Measurements from ENCODE around the gene EDA. TPM values are rescaled to one million over a fixed set of nuclear protein-coding genes. Genes with fewer than 3 reads are reported as not detected.

The EDA gene
- total and polyA plus RNA-seq, 9 donors = 4.5 to 9.3 (median 8.4) TPM

DNA sequence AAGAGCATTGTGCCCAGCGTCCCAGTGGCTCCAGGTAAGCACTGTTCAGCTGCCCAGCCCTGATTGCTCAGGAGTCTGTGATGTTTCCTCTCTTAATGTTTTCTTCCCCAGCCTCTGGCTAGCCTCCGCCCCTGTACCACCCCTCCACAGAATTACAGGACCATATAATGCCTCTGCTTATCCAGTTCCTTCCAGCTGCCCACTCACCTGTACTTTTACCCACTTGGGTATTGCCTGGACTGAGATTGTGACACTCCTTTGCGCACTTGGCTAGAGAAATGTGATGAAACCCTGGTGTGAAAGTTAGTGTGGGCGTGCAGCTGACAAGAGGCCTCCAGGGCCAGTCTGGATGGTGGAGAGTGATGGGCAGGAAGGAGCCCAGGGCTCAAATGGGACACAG lies 434.0 kb downstream of the EDA start, which contains the start of gene AWAT2:
Gene AWAT2, minus strand, starts transcription at position 14 of the 400 bp plus-strand sequence. Its CDS starts 6 bp downstream, at position 8.
- Histone ChIP-seq H3K4me1 (ENCODE audit: insufficient read depth) (no peaks in the 10 kb centered on the region), H3K9me3 (no peaks in the 10 kb centered on the region), H3K36me3 (no peaks in the 10 kb centered on the region), H3K27ac (no peak within 1 kb of the TSS), H3K27me3 (no peaks in the 10 kb centered on the region), H3K4me3 (no peak within 1 kb of the TSS)
- 60 to 64% (median 62%) methylated on average over 4 of the region's 4 CpGs for WGBS, 3 donors
- intact Hi-C loops (cut with DNase I) = no loop called here
- no peak for DNase-seq
- no peak for TF ChIP-seq POLR2A (IDR thresholded peaks at IDR 0.05)
- no peak for TF ChIP-seq EP300 (IDR thresholded peaks at IDR 0.05)
- TF ChIP-seq, protein P1, sequence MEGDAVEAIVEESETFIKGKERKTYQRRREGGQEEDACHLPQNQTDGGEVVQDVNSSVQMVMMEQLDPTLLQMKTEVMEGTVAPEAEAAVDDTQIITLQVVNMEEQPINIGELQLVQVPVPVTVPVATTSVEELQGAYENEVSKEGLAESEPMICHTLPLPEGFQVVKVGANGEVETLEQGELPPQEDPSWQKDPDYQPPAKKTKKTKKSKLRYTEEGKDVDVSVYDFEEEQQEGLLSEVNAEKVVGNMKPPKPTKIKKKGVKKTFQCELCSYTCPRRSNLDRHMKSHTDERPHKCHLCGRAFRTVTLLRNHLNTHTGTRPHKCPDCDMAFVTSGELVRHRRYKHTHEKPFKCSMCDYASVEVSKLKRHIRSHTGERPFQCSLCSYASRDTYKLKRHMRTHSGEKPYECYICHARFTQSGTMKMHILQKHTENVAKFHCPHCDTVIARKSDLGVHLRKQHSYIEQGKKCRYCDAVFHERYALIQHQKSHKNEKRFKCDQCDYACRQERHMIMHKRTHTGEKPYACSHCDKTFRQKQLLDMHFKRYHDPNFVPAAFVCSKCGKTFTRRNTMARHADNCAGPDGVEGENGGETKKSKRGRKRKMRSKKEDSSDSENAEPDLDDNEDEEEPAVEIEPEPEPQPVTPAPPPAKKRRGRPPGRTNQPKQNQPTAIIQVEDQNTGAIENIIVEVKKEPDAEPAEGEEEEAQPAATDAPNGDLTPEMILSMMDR (IDR thresholded peaks at IDR 0.05) = no peak

DNA sequence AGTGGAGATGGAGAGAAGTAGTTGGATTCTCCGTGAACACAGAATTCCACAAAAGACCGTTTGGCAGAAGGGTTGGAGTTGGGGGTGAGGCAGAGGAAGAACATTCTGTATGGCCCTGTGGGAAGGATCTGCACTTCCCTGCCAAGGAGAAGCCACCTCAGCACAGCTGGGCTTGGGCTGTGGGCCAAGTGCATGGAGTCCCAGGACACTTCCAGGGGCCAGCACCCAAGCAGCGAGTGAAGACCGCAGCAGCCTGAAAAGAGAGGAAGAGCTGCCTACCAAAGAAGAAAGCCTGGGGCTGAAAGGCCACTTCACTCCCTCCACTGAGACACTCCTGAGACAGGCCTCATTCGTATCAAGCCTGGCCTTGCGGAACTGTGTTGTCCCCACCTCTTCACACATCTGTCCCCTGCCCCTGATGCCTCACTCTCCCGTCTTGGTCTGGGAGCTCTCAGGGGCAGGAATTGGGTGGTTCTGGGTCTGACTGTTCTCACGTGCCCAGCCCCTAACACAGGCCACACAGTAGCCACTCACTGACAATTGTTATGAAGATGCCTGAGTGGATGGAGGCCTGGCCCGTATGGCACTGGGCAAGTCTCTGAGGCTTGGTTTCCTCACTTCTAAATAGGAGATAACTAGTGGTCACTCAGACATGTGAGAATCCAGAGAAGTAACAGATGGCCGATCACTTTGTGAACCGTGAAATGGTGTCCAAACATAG lies 437.1 kb downstream of the EDA start:
- 67 to 70% (median 69%) methylated on average over 11 of the region's 11 CpGs for WGBS, 3 donors
- Histone ChIP-seq H3K4me1 (ENCODE audit: insufficient read depth) (no peaks in the 10 kb centered on the region), H3K36me3 (no peaks in the 10 kb centered on the region), H3K4me3 (no peak overlapping the region), H3K9me3 (no peaks in the 10 kb centered on the region), H3K27ac (no peak overlapping the region), H3K27me3 (no peaks in the 10 kb centered on the region)
- DNase-seq = no peak
- intact Hi-C loops (cut with DNase I) = no loop called here
- TF ChIP-seq EP300 (IDR thresholded peaks at IDR 0.05) = no peak
- TF ChIP-seq, protein P1 (IDR thresholded peaks at IDR 0.05) = no peak
- TF ChIP-seq POLR2A (IDR thresholded peaks at IDR 0.05) = no peak

DNA sequence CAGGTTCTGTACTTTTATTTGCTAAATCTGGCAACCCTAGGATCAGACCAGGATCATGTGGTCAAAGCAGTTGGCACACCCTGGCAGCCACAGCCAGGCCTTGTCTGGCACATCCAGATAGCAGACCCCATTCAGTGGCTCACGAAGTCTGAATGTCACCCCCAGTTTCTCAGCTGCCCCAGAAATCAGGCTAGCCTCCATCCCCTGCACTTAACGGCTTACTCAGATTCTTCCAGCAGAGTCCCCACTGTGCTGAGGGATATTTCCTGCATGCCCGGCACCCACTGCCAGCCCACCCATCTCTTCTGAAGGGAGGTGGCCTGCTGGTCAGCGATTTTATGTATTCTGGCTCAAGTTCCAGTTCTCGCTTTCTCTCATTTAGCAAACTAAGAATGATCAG lies 438.5 kb downstream of the EDA start:
- no peaks in the 10 kb centered on the region for H3K36me3 ChIP-seq
- H3K4me1 ChIP-seq (ENCODE audit: insufficient read depth) = no peaks in the 10 kb centered on the region
- WGBS, 3 donors = 72 to 78% (median 74%) methylated on average over 5 of the region's 5 CpGs
- H3K27me3 ChIP-seq = peaks cover 2% of the 10 kb centered on the region
- no peak for DNase-seq
- TF ChIP-seq EP300 (IDR thresholded peaks at IDR 0.05) = no peak
- intact Hi-C loops (cut with DNase I) = no loop called here
- H3K27ac ChIP-seq = no peak overlapping the region
- H3K4me3 ChIP-seq = no peak overlapping the region
- no peaks in the 10 kb centered on the region for H3K9me3 ChIP-seq

DNA sequence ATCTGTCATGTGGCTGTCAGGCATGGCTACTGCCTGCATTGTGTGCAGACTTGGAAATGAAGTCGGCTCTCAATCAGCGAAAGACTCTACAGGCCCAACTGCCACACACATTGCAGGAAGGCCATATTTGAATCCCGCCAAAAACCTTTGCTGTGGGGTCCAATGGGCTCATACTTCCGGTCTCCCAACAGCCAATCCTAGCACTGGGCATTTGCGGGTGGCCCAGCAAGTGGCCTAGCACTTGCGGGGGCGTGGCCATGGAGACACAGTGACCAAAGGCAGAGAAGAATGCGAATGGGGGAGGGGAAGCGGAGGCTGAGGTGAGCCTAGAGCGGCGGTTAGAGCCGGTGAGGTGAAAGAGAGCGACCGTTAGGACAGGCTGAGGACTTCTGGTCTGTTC lies 446.2 kb downstream of the EDA start, which contains the start of gene OTUD6A:
Gene OTUD6A, plus strand, starts transcription at position 382 of the 400 bp plus-strand sequence. CDS start 68 bp downstream, outside the sequence.
- Histone ChIP-seq H3K36me3 (no peaks in the 10 kb centered on the region), H3K27me3 (peaks cover 3% of the 10 kb centered on the region), H3K27ac (no peak within 1 kb of the TSS), H3K9me3 (no peaks in the 10 kb centered on the region), H3K4me3 (no peak within 1 kb of the TSS), H3K4me1 (ENCODE audit: insufficient read depth) (no peaks in the 10 kb centered on the region)
- 86 to 92% (median 91%) methylated on average over 14 of the region's 14 CpGs for WGBS, 3 donors
- intact Hi-C loops (cut with DNase I) = no loop called here
- TF ChIP-seq EP300 (IDR thresholded peaks at IDR 0.05) (no peak), POLR2A (IDR thresholded peaks at IDR 0.05) (no peak)
- TF ChIP-seq, protein P1 (IDR thresholded peaks at IDR 0.05) = no peak
- no peak for DNase-seq

DNA sequence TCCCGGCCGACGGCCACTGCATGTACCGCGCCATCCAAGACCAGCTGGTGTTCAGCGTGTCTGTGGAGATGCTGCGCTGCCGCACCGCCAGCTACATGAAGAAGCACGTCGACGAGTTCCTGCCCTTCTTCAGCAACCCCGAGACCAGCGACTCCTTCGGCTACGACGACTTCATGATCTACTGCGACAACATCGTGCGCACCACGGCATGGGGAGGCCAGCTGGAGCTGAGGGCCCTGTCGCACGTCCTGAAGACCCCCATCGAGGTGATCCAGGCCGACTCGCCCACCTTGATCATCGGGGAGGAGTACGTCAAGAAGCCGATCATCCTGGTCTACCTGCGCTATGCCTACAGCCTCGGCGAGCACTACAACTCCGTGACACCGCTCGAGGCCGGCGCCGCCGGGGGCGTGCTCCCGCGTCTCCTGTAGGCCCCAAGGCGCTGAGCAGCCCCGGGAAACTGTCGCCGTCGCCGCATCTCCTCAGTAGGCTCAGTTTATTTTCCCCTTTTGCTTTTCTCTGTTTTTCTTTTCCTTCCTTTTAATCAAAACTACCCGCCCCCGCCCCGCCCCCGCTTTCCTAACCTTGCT lies 447.1 kb downstream of the EDA start:
- TF ChIP-seq POLR2A (IDR thresholded peaks at IDR 0.05) (no peak), EP300 (IDR thresholded peaks at IDR 0.05) (no peak)
- TF ChIP-seq, protein P1 (IDR thresholded peaks at IDR 0.05) = no peak
- no peaks in the 10 kb centered on the region for H3K4me1 ChIP-seq (ENCODE audit: insufficient read depth)
- WGBS, 3 donors = 81 to 90% (median 85%) methylated on average over 52 of the region's 52 CpGs
- H3K27me3 ChIP-seq = peaks cover 3% of the 10 kb centered on the region
- no peaks in the 10 kb centered on the region for H3K36me3 ChIP-seq
- H3K9me3 ChIP-seq = no peaks in the 10 kb centered on the region
- H3K4me3 ChIP-seq = no peak overlapping the region
- H3K27ac ChIP-seq = no peak overlapping the region
- no peak for DNase-seq
- intact Hi-C loops (cut with DNase I) = no loop called here
